GM18870 (cell line): ENCODE measurements around the gene ARRDC1.
"Not testable (repeated sequence)": the region's sequence is repeated elsewhere in the genome, so short reads cannot be mapped to it uniquely, and the experiment has no call there.

ENCODE experiments used
- ATAC-seq: cut with Tn5 transposase; IDR thresholded peaks from one replicate; pipeline ENCODE4 v1.9.1; 2021; ENCODE audit warnings: moderate library complexity; ENCODE audit not compliant: unreplicated experiment

The ARRDC1 gene

GRCh38 chr9:137611623-137612609 is 6.4 kb downstream of the ARRDC1 start:
- no peak for ATAC-seq

DNA sequence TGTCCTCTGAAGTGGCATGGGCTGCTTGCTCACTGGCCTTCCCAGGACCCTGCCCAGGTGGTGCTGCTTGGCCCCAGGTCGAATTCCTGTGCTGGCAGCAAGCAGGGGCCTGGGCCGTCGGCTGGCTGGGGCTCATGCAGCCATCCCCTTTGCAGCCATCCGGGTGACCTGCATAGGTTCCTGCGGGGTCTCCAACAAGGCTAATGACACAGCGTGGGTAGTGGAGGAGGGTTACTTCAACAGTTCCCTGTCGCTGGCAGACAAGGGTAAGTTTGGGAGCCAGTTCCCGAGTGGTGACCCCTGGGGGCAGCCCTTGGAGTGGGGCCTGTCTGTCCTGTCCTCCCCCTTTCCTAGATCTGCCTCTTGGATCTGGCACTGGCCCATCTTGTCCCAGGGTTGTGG is 7.3 kb downstream of the ARRDC1 start:
- ATAC-seq = no peak

GRCh38 chr9:137613259-137613658 is 7.8 kb downstream of the ARRDC1 start:
- no peak for ATAC-seq

- no peak for ATAC-seq
Observed at GRCh38 chr9:137613738-137614523, 8.4 kb downstream of the ARRDC1 start.

GRCh38 chr9:137614631-137615386 is 9.3 kb downstream of the ARRDC1 start:
- ATAC-seq = no peak

- ATAC-seq = no peak
Observed at GRCh38 chr9:137615387-137615871, 9.9 kb downstream of the ARRDC1 start.

DNA sequence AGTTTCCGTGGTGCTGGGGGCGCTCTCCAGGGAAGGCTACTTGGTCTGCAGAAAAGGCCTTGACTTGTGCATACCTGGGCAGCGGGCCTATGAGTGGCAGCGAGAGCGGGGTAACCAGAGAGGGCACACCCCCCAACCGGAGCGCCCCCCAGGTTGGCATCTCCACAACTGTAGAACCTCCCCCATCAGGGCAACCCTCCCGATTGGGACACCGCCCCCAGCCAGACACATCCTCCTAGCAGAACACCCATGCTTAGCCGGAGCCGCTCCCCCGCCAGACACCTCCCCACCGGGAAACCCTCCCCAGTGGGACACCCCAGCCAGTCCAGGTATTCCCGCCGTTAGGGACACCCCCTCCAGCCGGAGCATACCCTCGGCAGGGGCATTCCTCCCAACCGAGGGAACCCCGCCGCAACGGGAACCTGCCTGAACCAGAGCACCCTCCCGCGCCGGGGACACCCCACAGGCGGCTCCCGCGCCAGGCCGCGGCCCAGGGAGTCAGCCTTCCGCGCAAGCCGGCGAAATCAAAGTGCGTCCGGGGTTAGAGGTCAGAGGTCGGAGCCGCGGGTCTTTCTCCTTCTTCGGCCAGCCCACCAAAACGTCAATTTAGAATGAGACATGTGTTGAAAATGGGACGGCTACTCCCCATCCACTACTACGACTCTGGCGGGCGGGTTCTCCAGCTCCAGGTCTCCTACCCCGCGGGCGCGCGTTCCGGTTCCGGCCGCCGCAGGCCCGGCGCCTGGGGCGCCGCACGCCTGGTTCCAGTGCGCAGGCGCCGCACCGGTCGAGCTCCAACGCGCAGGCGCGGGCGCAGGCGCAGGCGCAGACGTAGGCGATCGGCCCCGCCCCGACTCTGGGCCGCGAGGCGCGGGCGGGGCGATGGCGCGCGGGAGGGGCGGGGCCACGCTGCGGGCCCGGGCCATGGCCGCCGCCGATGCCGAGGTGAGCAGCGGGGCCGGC is 12.9 kb downstream of the ARRDC1 start, which contains the start of gene EHMT1:
Gene EHMT1 (plus strand): TSS at position 901 of the 963 bp plus-strand sequence. CDS start 24 bp downstream, at position 925.
- peak; percentile 34 for ATAC-seq

GRCh38 chr9:137619240-137620047 is 14.0 kb downstream of the ARRDC1 start:
- no peak for ATAC-seq

GRCh38 chr9:137620048-137620405 is 14.5 kb downstream of the ARRDC1 start:
- ATAC-seq = no peak

DNA sequence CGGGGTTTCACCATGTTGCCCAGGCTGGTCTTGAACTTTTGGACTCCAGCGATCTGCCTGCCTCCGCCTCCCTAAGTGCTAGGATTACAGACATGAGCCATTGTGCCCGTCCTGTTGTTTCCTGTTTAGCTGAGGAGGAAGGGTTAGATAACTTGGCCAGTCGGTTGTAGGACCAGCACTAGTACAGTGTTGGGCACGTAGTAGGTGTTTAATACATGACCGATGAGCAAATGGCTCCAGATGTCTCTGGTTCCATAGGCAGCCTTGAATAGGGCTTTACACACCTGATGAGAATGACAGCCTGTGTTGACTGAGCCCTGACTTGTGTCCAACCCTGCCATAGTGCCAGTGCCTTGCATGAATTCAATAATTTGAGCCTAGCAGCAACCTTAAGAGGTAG is 15.1 kb downstream of the ARRDC1 start:
- no peak for ATAC-seq

GRCh38 chr9:137621131-137621757 is 15.8 kb downstream of the ARRDC1 start:
- no peak for ATAC-seq

DNA sequence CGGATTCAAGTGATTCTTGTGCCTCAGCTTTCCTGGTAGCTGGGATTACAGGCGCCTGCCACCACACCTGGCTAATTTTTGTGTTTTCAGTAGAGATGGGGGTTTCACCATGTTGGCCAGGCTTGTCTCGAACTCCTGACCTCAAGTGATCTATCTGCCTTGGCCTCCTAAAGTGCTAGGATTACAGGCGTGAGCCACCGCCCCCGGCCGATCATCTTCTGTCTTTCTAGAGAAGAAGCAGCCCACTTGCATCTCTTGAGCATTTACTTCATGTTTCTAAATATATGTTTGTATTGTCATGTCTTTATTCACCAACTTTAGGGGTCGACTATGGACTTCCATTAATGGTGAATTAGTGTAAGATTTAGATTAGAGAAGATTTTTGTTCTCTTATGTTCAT is 16.7 kb downstream of the ARRDC1 start:
- ATAC-seq = not testable (repeated sequence)

- ATAC-seq = no peak
Observed at GRCh38 chr9:137626464-137626863, 21.0 kb downstream of the ARRDC1 start.

- ATAC-seq = not testable (repeated sequence)
Observed at GRCh38 chr9:137627406-137627805, 21.9 kb downstream of the ARRDC1 start.

DNA sequence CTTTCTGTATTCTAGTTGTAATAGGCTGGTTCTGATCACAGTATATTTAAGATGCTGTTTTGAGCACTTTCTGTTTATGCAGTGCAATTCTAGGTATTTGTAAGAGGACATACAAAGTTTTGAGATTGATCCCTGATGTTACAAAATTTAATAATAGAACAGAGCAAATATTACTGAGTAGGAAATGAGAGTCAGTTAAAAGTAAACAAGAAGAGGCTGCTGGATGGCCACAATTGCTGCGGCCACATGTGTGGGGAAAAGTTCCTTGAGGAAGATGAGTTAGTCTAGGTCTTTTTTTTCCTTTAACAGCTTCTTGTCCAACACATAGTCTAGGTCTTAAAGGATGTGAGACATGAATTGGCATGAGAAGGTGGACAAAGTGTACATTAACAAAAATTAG is 24.6 kb downstream of the ARRDC1 start:
- ATAC-seq = no peak

GRCh38 chr9:137630679-137631078 is 25.2 kb downstream of the ARRDC1 start:
- no peak for ATAC-seq

DNA sequence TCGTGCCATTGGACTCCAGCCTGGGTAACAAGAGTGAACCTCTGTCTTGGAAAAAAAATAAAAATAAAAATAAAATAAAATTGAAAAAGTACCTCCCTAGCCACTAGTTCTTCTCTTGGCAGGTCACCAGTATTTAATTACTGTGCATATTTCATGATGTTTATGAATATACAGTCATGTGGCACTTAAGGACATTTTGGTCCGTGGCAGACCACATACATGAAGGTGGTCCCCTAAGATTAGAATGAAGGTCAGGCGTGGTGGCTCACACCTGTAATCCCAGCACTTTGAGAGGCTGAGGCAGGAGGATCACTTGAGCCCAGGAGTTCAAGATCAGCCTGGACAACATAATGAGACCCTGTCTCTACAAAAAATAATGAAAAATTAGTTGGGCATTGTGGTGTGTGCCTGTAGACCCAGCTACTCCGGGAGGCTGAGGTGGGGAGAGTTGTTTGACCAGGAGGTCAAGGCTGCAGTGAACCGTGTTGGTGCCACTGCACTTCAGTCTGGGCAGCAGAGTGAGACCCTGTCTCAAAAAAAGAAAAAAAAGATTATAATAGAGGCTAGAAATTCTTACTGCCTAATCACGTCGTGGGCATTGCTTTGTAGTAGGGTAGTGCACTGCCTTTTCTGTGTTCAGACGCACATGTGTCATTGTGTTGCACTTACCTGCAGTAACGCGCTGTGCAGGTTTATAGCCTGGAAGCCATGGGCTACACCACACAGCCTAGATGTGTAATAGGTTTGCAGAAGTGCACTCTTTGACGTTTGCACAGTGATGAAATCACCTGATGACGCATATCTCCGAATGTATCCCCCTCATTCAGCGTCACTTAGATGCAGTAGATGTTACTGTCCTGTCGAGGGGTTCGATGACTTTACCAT is 26.1 kb downstream of the ARRDC1 start:
- ATAC-seq = no peak
